Gastrocnemius medialis (tissue), 4 donors: ENCODE measurements around the gene MLXIPL.

Source experiments
- POLR2A ChIP-seq, 2 donors: fragments of 450-650 bp; IDR thresholded peaks; one replicate each; pipeline ENCODE4 v1.6.1; 2017; ENCODE audit warnings: antibody characterized with exemption in 2 of 2, mild to moderate bottlenecking in 2 of 2, moderate library complexity in 2 of 2
- TF ChIP-seq, protein P1 (sequence below), 5 experiments: fragments of 450-650 bp in 3 of 5; fragments of 200-600 bp in 2 of 5; sonication (generic) in 2 of 5; IDR thresholded peaks in 4 of 5; conservative IDR thresholded peaks in 1 of 5; 1 replicate in 4 of 5; 2 replicates in 1 of 5; pipeline ENCODE4 v1.5.1; 2016 to 2019; ENCODE audit warnings: antibody characterized with exemption in 5 of 5, mild to moderate bottlenecking in 3 of 5, moderate library complexity in 3 of 5

DNA sequence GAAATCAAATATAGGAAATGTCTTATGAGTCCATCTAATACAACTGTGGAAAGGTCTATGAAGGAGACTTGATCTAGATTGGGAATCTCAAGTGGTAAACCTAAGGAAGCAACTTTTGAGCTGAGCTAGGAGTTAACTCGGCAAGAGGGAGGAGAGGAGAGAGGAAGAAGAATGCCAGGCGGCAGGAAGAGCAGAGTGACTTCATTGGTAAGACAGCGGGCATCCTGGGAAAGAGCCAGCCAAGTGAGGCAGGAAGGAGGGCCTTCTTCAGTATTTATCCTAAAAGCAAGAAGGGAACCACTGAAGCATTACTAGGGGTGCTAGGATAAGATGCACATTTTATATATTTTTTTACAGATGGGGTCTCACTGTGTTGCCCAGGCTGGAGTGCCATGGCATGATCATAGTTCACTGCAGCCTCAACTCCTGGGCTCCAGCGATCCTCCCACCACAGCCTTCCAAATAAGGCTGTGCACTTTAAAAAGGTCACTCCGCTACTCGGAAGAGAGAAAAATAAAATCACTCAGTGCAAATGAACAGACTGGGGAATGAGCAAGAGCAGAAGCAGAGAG, 68.8 kb downstream of the MLXIPL start:
- TF ChIP-seq, protein P1, sequence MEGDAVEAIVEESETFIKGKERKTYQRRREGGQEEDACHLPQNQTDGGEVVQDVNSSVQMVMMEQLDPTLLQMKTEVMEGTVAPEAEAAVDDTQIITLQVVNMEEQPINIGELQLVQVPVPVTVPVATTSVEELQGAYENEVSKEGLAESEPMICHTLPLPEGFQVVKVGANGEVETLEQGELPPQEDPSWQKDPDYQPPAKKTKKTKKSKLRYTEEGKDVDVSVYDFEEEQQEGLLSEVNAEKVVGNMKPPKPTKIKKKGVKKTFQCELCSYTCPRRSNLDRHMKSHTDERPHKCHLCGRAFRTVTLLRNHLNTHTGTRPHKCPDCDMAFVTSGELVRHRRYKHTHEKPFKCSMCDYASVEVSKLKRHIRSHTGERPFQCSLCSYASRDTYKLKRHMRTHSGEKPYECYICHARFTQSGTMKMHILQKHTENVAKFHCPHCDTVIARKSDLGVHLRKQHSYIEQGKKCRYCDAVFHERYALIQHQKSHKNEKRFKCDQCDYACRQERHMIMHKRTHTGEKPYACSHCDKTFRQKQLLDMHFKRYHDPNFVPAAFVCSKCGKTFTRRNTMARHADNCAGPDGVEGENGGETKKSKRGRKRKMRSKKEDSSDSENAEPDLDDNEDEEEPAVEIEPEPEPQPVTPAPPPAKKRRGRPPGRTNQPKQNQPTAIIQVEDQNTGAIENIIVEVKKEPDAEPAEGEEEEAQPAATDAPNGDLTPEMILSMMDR (IDR thresholded peaks at IDR 0.05 in 4 of 5, conservative IDR thresholded peaks at IDR 0.05 in 1 of 5), result no peak
- TF ChIP-seq POLR2A (IDR thresholded peaks at IDR 0.05), result no peak
